Esophagus squamous epithelium (tissue), 5 donors: ENCODE measurements around the gene ATP10A. TPM values are rescaled to one million over a fixed set of nuclear protein-coding genes. Genes with fewer than 3 reads are reported as not detected.

Source experiments
- DNase-seq: peaks from one replicate; lab custom pipeline; 2025; lab: John Stamatoyannopoulos, UW
- H3K27ac ChIP-seq, 4 donors: fragments of 200-600 bp; sonication (generic); one replicate each; pipeline ENCODE4 v1.5.1; 2016 to 2019; ENCODE audit warnings: mild to moderate bottlenecking in 1 of 4
- H3K27me3 ChIP-seq, 4 donors: fragments of 200-600 bp; sonication (generic); 1 replicate in 3 of 4; 2 replicates in 1 of 4; pipeline versions ENCODE4 v1.5.1 to v1.6.0; 2017 to 2021; ENCODE audit warnings: antibody characterized with exemption in 1 of 4
- H3K36me3 ChIP-seq, 3 donors: fragments of 200-600 bp; sonication (generic); one replicate each; pipeline ENCODE4 v1.5.1; 2016 to 2019
- H3K4me1 ChIP-seq, 3 donors: fragments of 200-600 bp; sonication (generic); one replicate each; pipeline ENCODE4 v1.5.1; 2017 to 2019
- H3K4me3 ChIP-seq, 4 donors: fragments of 200-600 bp; sonication (generic); 1 replicate in 3 of 4; 2 replicates in 1 of 4; pipeline ENCODE4 v1.5.1; 2016 to 2019; ENCODE audit warnings: mild to moderate bottlenecking in 2 of 4, moderate library complexity in 1 of 4
- H3K9me3 ChIP-seq, 3 donors: fragments of 200-600 bp; sonication (generic); one replicate each; pipeline ENCODE4 v1.5.1; 2016 to 2019
- CTCF ChIP-seq, 6 experiments: fragments of 450-650 bp in 4 of 6; fragments of 200-600 bp in 2 of 6; sonication (generic) in 2 of 6; IDR thresholded peaks; one replicate each; pipeline ENCODE4 v1.5.1; 2016 to 2019; ENCODE audit warnings: antibody characterized with exemption in 6 of 6, mild to moderate bottlenecking in 4 of 6, moderate library complexity in 4 of 6
- POLR2A ChIP-seq, 4 donors: fragments of 450-650 bp; IDR thresholded peaks; one replicate each; pipeline ENCODE4 v1.6.1; 2017; ENCODE audit warnings: antibody characterized with exemption in 4 of 4, mild to moderate bottlenecking in 4 of 4, moderate library complexity in 3 of 4
- WGBS, 2 donors: methylation state at CpG; one replicate each; pipeline ENCODE4 v1.1.5; 2018; 5-methylcytosine and 5-hydroxymethylcytosine counted together
- intact Hi-C: fragments of 100-400 bp; cut with DNase I; formaldehyde crosslinking; loops from one replicate; pipeline ENCODE4 v1.15.0; 2022
- total RNA-seq, 4 donors: library from RNA; depleted of rRNA; stranded (reverse); fragments of >200 nt; gene quantifications; one replicate each; pipeline ENCODE4 v1.1.0, GENCODE V29; 2016
- donor health status: DM: yes; HTN: yes; CAD: no.

ATP10A gene
- total RNA-seq, 4 donors from 2014 or later, result 0.88 to 6.3 (median 1.9) TPM

- no peak for DNase-seq
- peak overlapping the region; percentile 24 to 91 (median 84) for H3K27ac ChIP-seq
- no peak overlapping the region for H3K4me3 ChIP-seq
- peaks cover 14 to 71% (median 32%) of the 10 kb centered on the region in 3 donors for H3K4me1 ChIP-seq
- no peaks in the 10 kb centered on the region for H3K36me3 ChIP-seq
- no peaks in the 10 kb centered on the region for H3K27me3 ChIP-seq
- WGBS, 2 donors, result 61 to 67% methylated on average over 2 of the region's 2 CpGs
- intact Hi-C loops, result no loop called here
- no peaks in the 10 kb centered on the region for H3K9me3 ChIP-seq
- TF ChIP-seq CTCF (IDR thresholded peaks at IDR 0.05), result no peak
- no peak for TF ChIP-seq POLR2A (IDR thresholded peaks at IDR 0.05)
Observed at GRCh38 chr15:25789211-25789610, 73.9 kb downstream of the ATP10A start.

- DNase-seq, result no peak
- Histone ChIP-seq H3K4me3 (peak overlapping the region in 1 of 4 donors; percentile 24), H3K27me3 (no peaks in the 10 kb centered on the region), H3K9me3 (no peaks in the 10 kb centered on the region), H3K4me1 (peaks cover 14 to 80% (median 32%) of the 10 kb centered on the region in 3 donors), H3K36me3 (no peaks in the 10 kb centered on the region), H3K27ac (peak overlapping the region in 3 of 4 donors; percentile 61 to 88 (median 79))
- TF ChIP-seq POLR2A (IDR thresholded peaks at IDR 0.05), result no peak
- no peak for TF ChIP-seq CTCF (IDR thresholded peaks at IDR 0.05)
- 42 to 45% methylated on average over 7 to 9 of the region's 13 CpGs for WGBS, 2 donors
- intact Hi-C loops, result no loop called here
Observed at GRCh38 chr15:25787855-25788520, 75.1 kb downstream of the ATP10A start.

- WGBS, 2 donors, result 75 to 83% methylated on average over 2 of the region's 2 CpGs
- TF ChIP-seq POLR2A (IDR thresholded peaks at IDR 0.05), result no peak
- Histone ChIP-seq H3K9me3 (no peaks in the 10 kb centered on the region), H3K27ac (peak overlapping the region in 3 of 4 donors; percentile 61 to 88 (median 79)), H3K4me1 (peaks cover 14 to 78% (median 32%) of the 10 kb centered on the region in 3 donors), H3K27me3 (no peaks in the 10 kb centered on the region), H3K4me3 (no peak overlapping the region), H3K36me3 (no peaks in the 10 kb centered on the region)
- DNase-seq, result no peak
- intact Hi-C loops, result no loop called here
Observed at GRCh38 chr15:25787381-25787780, 75.7 kb downstream of the ATP10A start.

- no peak for DNase-seq
- intact Hi-C loops, result no loop called here
- no peak for TF ChIP-seq POLR2A (IDR thresholded peaks at IDR 0.05)
- H3K27ac ChIP-seq, result peak overlapping the region in 2 of 4 donors; percentile 3 to 12
- no peaks in the 10 kb centered on the region for H3K36me3 ChIP-seq
- no peak overlapping the region for H3K4me3 ChIP-seq
- H3K9me3 ChIP-seq, result no peaks in the 10 kb centered on the region
- peaks cover 14 to 69% (median 29%) of the 10 kb centered on the region in 3 donors for H3K4me1 ChIP-seq
- WGBS, 2 donors, result 85 to 95% methylated on average over 12 to 13 of the region's 14 CpGs
- no peaks in the 10 kb centered on the region for H3K27me3 ChIP-seq
Observed at GRCh38 chr15:25786040-25786439, 77.1 kb downstream of the ATP10A start.

GRCh38 chr15:25785641-25786025 lies 77.5 kb downstream of the ATP10A start:
- intact Hi-C loops, result no loop called here
- Histone ChIP-seq H3K36me3 (peaks cover 0 to 4% (median 0%) of the 10 kb centered on the region in 3 donors), H3K27me3 (no peaks in the 10 kb centered on the region), H3K4me3 (no peak overlapping the region), H3K4me1 (peaks cover 14 to 65% (median 25%) of the 10 kb centered on the region in 3 donors), H3K9me3 (no peaks in the 10 kb centered on the region), H3K27ac (peak overlapping the region in 3 of 4 donors; percentile 3 to 14 (median 12))
- 39 to 68% methylated on average over 3 to 9 of the region's 9 CpGs for WGBS, 2 donors
- no peak for TF ChIP-seq POLR2A (IDR thresholded peaks at IDR 0.05)
- no peak for TF ChIP-seq CTCF (IDR thresholded peaks at IDR 0.05)
- DNase-seq, result no peak

GRCh38 chr15:25784876-25785640 lies 78.1 kb downstream of the ATP10A start:
- Histone ChIP-seq H3K9me3 (no peaks in the 10 kb centered on the region), H3K27me3 (no peaks in the 10 kb centered on the region), H3K27ac (peak overlapping the region in 2 of 4 donors; percentile 3 to 14), H3K4me3 (no peak overlapping the region), H3K36me3 (peaks cover 0 to 10% (median 0%) of the 10 kb centered on the region in 3 donors), H3K4me1 (peaks cover 14 to 59% (median 25%) of the 10 kb centered on the region in 3 donors)
- 81 to 82% methylated on average over 8 to 11 of the region's 17 CpGs for WGBS, 2 donors
- intact Hi-C loops, result no loop called here
- TF ChIP-seq CTCF (IDR thresholded peaks at IDR 0.05), result no peak
- no peak for TF ChIP-seq POLR2A (IDR thresholded peaks at IDR 0.05)
- DNase-seq, result no peak
